Endothelial cell of umbilical vein (primary cell): ENCODE results near the gene CRY2. TPM values are rescaled to one million over a fixed set of nuclear protein-coding genes. Genes with fewer than 3 reads are reported as not detected.

ENCODE experiments used
- BruUV-seq: library from RNA; stranded (reverse); fragments of 400-500 nt; replicated peaks from 2 replicates; lab custom pipeline; 2021; lab: Mats Ljungman, UMichigan
- CTCF ChIA-PET: fragments of 300-600, 350-600 bp; sonication (Branson Sonifier 250); formaldehyde crosslinking; loops from one replicate; lab custom pipeline; 2021; ENCODE audit warnings: antibody characterized with exemption, inconsistent platforms; lab: Charles Lee
- POLR2A ChIA-PET: fragments of 300-600, 350-600 bp; sonication (Branson Sonifier 250); formaldehyde crosslinking; loops from one replicate; lab custom pipeline; 2021; ENCODE audit warnings: antibody characterized with exemption, inconsistent platforms; lab: Charles Lee
- DNase-seq: peaks from one replicate; pipeline ENCODE4 v3.0.0-alpha.2; 2011; ENCODE audit warnings: low read depth, low spot score
- FAIRE-seq: peaks from 2 replicates; lab custom pipeline; 2011; peaks lifted over from hg19 to GRCh38; lab: Jason Lieb, UNC
- H2AFZ ChIP-seq: 2 replicates; pipeline ENCODE4 v1.6.0; 2012; ENCODE audit warnings: low read depth, low read length, control low read depth, inconsistent platforms
- H3K27ac ChIP-seq: 2 replicates; pipeline ENCODE4 v1.5.1; 2011; ENCODE audit warnings: low read depth, mild to moderate bottlenecking, control low read depth, low read length, moderate library complexity; ENCODE audit not compliant: insufficient read depth
- H3K27me3 ChIP-seq, 2 experiments: 2 replicates each; pipeline versions ENCODE4 v1.6.0 to v1.6.1; 2011; ENCODE audit warnings: low read length in 2 of 2, mixed read lengths in 1 of 2; ENCODE audit not compliant: control insufficient read depth in 2 of 2, insufficient read depth in 2 of 2
- H3K36me3 ChIP-seq, 2 experiments: 2 replicates in 1 of 2; 3 replicates in 1 of 2; pipeline ENCODE4 v1.5.1; 2011; ENCODE audit warnings: low read length in 2 of 2, mild to moderate bottlenecking in 1 of 2, moderate library complexity in 1 of 2; ENCODE audit not compliant: control insufficient read depth in 2 of 2, insufficient read depth in 2 of 2; ENCODE audit errors: extremely low read depth in 1 of 2
- H3K4me1 ChIP-seq: 3 replicates; pipeline ENCODE4 v1.5.1; 2011; ENCODE audit warnings: mild to moderate bottlenecking, low read length; ENCODE audit not compliant: control insufficient read depth, insufficient read depth; ENCODE audit errors: extremely low read depth
- H3K4me2 ChIP-seq: 2 replicates; pipeline ENCODE4 v1.6.1; 2011; ENCODE audit warnings: low read length, control low read depth, mixed read lengths; ENCODE audit not compliant: insufficient read depth
- H3K4me3 ChIP-seq, 3 experiments: fragments of 200-600 bp in 1 of 3; sonication (generic), shearing (Covaris generic) in 1 of 3; replicated peaks in 1 of 3; 2 replicates each; pipeline ENCODE4 v1.5.1; 2011 to 2016; ENCODE audit warnings: control low read depth in 3 of 3, low read length in 3 of 3, mild to moderate bottlenecking in 2 of 3, inconsistent platforms in 1 of 3, low read depth in 1 of 3, moderate library complexity in 1 of 3; ENCODE audit not compliant: insufficient read depth in 1 of 3
- H3K79me2 ChIP-seq: 2 replicates; pipeline ENCODE4 v1.6.0; 2012; ENCODE audit warnings: low read length, inconsistent platforms; ENCODE audit not compliant: control insufficient read depth, insufficient read depth
- H3K9ac ChIP-seq: replicated peaks from 2 replicates; pipeline ENCODE3; 2011; ENCODE audit warnings: low read length, control low read depth; ENCODE audit not compliant: insufficient read depth; ENCODE audit errors: extremely low read depth
- H3K9me1 ChIP-seq: replicated peaks from 3 replicates; pipeline ENCODE4 v1.6.0; 2011; ENCODE audit warnings: mild to moderate bottlenecking, low read length; ENCODE audit not compliant: control insufficient read depth, insufficient read depth; ENCODE audit errors: extremely low read depth
- H3K9me3 ChIP-seq: replicated peaks from 2 replicates; pipeline ENCODE4 v1.5.1; 2012; ENCODE audit warnings: low read length, inconsistent platforms; ENCODE audit not compliant: control insufficient read depth, insufficient read depth
- H4K20me1 ChIP-seq: replicated peaks from 2 replicates; pipeline ENCODE3; 2011; ENCODE audit warnings: mild to moderate bottlenecking, low read length; ENCODE audit not compliant: control insufficient read depth, insufficient read depth; ENCODE audit errors: extremely low read depth
- EZH2 ChIP-seq: IDR thresholded peaks from 2 replicates; pipeline ENCODE4 v1.6.1; 2012; ENCODE audit warnings: borderline replicate concordance, low read depth, mild to moderate bottlenecking, moderate library complexity, low read length, inconsistent platforms; ENCODE audit not compliant: severe bottlenecking
- FOS ChIP-seq: IDR thresholded peaks from 2 replicates; pipeline ENCODE4 v1.6.1; 2011; ENCODE audit warnings: mild to moderate bottlenecking, low read length, moderate library complexity, borderline replicate concordance; ENCODE audit not compliant: insufficient read depth
- GATA2 ChIP-seq: IDR thresholded peaks from 2 replicates; pipeline ENCODE4 v1.7.0; 2011; ENCODE audit warnings: low read depth, mild to moderate bottlenecking, moderate library complexity, mixed read lengths, low read length; ENCODE audit not compliant: insufficient read length, insufficient read depth
- JUN ChIP-seq: IDR thresholded peaks from 2 replicates; pipeline ENCODE4 v1.6.1; 2011; ENCODE audit warnings: borderline replicate concordance, low read depth; ENCODE audit not compliant: insufficient read length, insufficient read depth
- MYC ChIP-seq: IDR thresholded peaks from one replicate; pipeline ENCODE4 v1.6.1; 2011; ENCODE audit warnings: mild to moderate bottlenecking, low read depth, low read length
- POLR2A ChIP-seq: IDR thresholded peaks from 2 replicates; pipeline ENCODE4 v1.6.1; 2012; ENCODE audit warnings: low read depth, mild to moderate bottlenecking, control low read depth, low read length
- POLR2AphosphoS5 ChIP-seq: IDR thresholded peaks from 2 replicates; pipeline ENCODE4 v1.6.1; 2012; ENCODE audit warnings: low read depth, mild to moderate bottlenecking, control low read depth, low read length, moderate library complexity; ENCODE audit not compliant: insufficient read depth
- dilution Hi-C: fragments of 300-500 bp; cut with MboI; formaldehyde crosslinking; loops from one replicate; pipeline ENCODE4 v1.15.0; 2019; ENCODE audit warnings: low sequenced_read_pairs; ENCODE audit not compliant: extremely low pct_ligation_motif_present
- intact Hi-C: fragments of 100-400 bp; cut with micrococcal nuclease; formaldehyde crosslinking; loops from one replicate; pipeline ENCODE4 v1.10.0; 2022
- polyA plus RNA-seq, 4 experiments: library from polyadenylated mRNA; depleted of rRNA in 3 of 4; stranded (reverse) in 3 of 4; unstranded in 1 of 4; fragments of >200 nt; gene quantifications; 2 replicates each; pipeline versions ENCODE4 v1.2.1 to v1.2.3, GENCODE V29; 2011 to 2012; ENCODE audit warnings: missing spikeins in 1 of 4
- total RNA-seq: library from RNA; stranded (reverse); gene quantifications from 2 replicates; pipeline ENCODE4 v1.2.3, GENCODE V29; 2021
- TF ChIP-seq, protein P1 (sequence below), 2 donors: IDR thresholded peaks; 1 replicate in 1 of 2; 2 replicates in 1 of 2; pipeline ENCODE4 v1.5.1; 2011; ENCODE audit warnings: low read length in 2 of 2, mild to moderate bottlenecking in 2 of 2, moderate library complexity in 2 of 2, control low read depth in 1 of 2, inconsistent platforms in 1 of 2, low read depth in 1 of 2; ENCODE audit not compliant: insufficient read depth in 1 of 2; ENCODE audit errors: extremely low read depth in 1 of 2
- TF ChIP-seq, protein P2 (sequence below): IDR thresholded peaks from 2 replicates; pipeline ENCODE4 v1.6.1; 2011; ENCODE audit not compliant: insufficient read depth, insufficient read length

Gene CRY2
- total and polyA plus RNA-seq, 2 donors (not counting 3 experiments of a cell fraction or from before 2014, with no cell fraction given), result 7.7 to 11.7 TPM

DNA sequence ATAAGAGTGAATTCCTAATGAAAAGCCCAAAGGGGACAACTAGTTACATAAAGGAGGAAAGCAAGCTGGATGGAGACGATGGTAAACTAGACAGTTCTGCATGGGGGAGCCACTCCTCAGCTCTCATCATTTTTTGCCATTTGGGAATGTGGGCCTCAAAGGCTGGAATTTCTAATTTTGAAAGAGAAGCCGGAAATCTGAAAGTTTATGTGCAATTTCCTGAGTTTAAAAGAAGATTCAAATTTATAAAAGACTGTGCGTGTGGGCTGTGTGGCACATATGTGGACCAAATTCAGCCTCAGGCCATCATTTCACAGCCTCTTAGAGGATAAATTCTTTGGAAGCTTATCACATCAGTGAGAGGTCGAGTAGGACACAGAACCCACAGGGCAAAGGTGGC, 18.3 kb upstream of the CRY2 start:
- BruUV-seq, result no TSS peak
- Histone ChIP-seq H3K9ac (no peak overlapping the region), H3K4me1 (no peaks in the 10 kb centered on the region), H3K4me3 (no peak overlapping the region), H3K4me2 (no peak overlapping the region), H3K9me1 (no peaks in the 10 kb centered on the region), H3K79me2 (no peaks in the 10 kb centered on the region), H3K27ac (no peak overlapping the region), H3K27me3 (peaks cover 29 to 32% of the 10 kb centered on the region in 2 experiments), H4K20me1 (no peaks in the 10 kb centered on the region), H3K36me3 (no peaks in the 10 kb centered on the region), H3K9me3 (no peaks in the 10 kb centered on the region), H2AFZ (no peak overlapping the region)
- no peak for FAIRE-seq
- CTCF ChIA-PET, result interaction anchor here (0.9 to 1.2 kb wide), 2 partner anchors 9 to 13 kb away, joined by 4 read pairs; no protein-coding TSS in a partner anchor
- POLR2A ChIA-PET, result no interaction called here
- dilution Hi-C loops (no loop called here), intact Hi-C loops (no loop called here)
- DNase-seq, result no peak
- no peak for TF ChIP-seq JUN
- TF ChIP-seq POLR2AphosphoS5, result no peak
- no peak for TF ChIP-seq EZH2
- TF ChIP-seq POLR2A, result no peak
- TF ChIP-seq, protein P1, sequence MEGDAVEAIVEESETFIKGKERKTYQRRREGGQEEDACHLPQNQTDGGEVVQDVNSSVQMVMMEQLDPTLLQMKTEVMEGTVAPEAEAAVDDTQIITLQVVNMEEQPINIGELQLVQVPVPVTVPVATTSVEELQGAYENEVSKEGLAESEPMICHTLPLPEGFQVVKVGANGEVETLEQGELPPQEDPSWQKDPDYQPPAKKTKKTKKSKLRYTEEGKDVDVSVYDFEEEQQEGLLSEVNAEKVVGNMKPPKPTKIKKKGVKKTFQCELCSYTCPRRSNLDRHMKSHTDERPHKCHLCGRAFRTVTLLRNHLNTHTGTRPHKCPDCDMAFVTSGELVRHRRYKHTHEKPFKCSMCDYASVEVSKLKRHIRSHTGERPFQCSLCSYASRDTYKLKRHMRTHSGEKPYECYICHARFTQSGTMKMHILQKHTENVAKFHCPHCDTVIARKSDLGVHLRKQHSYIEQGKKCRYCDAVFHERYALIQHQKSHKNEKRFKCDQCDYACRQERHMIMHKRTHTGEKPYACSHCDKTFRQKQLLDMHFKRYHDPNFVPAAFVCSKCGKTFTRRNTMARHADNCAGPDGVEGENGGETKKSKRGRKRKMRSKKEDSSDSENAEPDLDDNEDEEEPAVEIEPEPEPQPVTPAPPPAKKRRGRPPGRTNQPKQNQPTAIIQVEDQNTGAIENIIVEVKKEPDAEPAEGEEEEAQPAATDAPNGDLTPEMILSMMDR (IDR thresholded peaks at IDR 0.05; ENCODE audit: extremely low read depth in 1 of 2, insufficient read depth in 1 of 2, low read depth in 1 of 2, low read length in 2 of 2), result no peak

DNA sequence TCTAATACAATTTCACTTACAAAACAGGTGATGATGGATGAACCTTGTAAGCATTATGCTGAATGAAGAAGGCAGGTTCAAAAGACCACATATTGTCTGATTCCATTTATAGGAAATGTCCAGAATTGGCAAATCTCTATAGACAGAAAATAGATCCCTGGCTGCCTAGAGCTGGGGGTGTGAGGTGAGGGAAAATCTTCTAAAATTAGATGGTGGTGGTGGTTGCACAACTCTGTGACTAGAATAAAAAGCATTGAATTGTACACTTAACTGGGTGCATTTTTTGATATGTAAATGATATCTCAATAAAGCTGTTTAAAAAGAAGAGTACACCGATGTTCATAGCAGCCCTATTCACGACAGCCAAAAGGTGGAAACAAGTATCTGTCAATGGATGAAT, 16.7 kb upstream of the CRY2 start:
- Histone ChIP-seq H3K9ac (no peak overlapping the region), H3K36me3 (no peaks in the 10 kb centered on the region), H3K4me2 (no peak overlapping the region), H3K9me3 (no peaks in the 10 kb centered on the region), H4K20me1 (no peaks in the 10 kb centered on the region), H3K79me2 (no peaks in the 10 kb centered on the region), H2AFZ (no peak overlapping the region), H3K27ac (no peak overlapping the region), H3K9me1 (no peaks in the 10 kb centered on the region), H3K27me3 (peaks cover 28 to 34% of the 10 kb centered on the region in 2 experiments), H3K4me3 (no peak overlapping the region), H3K4me1 (no peaks in the 10 kb centered on the region)
- dilution Hi-C loops (no loop called here), intact Hi-C loops (no loop called here)
- FAIRE-seq (no peak), DNase-seq (no peak)
- POLR2A ChIA-PET, result interaction anchor here (0.9 kb wide), 1 partner anchor 12 kb away, joined by 3 read pairs; no protein-coding TSS in a partner anchor
- CTCF ChIA-PET, result no interaction called here
- BruUV-seq, result no TSS peak
- TF ChIP-seq POLR2AphosphoS5, result no peak
- TF ChIP-seq EZH2, result no peak
- no peak for TF ChIP-seq MYC
- no peak for TF ChIP-seq POLR2A
- TF ChIP-seq FOS, result no peak
- TF ChIP-seq, protein P1 (IDR thresholded peaks at IDR 0.05; ENCODE audit: extremely low read depth in 1 of 2, insufficient read depth in 1 of 2, low read depth in 1 of 2, low read length in 2 of 2), result no peak
- TF ChIP-seq GATA2, result no peak
- TF ChIP-seq JUN, result no peak
- TF ChIP-seq, protein P2, sequence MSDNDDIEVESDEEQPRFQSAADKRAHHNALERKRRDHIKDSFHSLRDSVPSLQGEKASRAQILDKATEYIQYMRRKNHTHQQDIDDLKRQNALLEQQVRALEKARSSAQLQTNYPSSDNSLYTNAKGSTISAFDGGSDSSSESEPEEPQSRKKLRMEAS, result no peak
